ENCODE measurements around the gene LPCAT3. TPM values are rescaled to one million over a fixed set of nuclear protein-coding genes. Genes with fewer than 3 reads are reported as not detected.

LPCAT3 gene
- total RNA-seq, 1 donor from 2014 or later: 21.3 TPM

DNA sequence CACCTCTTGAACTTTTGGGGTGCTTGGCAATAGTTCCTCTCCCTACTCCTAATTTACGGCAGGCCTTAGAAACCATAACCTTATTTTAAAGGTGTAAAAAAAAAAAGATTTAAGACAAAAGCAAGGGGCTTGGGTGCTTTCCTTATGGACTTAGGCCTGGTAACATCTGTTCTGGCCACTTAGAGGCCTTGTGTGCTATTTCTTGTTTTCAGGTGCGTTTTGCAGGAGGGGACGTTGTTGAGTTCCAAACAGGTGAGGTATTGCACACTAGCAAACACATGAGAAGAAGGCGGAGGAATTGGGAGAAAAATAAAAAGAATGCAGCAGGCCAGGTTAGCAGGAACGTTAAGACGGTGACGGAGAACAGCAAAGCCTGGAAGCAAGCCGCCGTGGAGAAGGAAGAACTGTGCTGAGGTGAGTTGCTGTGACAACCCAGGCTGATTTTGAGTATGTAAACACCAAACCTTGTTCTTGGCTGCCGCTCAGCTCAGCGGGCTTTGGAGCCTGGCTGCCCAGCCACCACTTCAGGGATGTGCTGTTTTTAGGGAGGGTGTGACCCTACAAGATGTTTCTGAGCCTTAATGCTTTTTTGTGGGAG, 30.2 kb downstream of the LPCAT3 start:
- intact Hi-C loops (cut with micrococcal nuclease): no loop called here
- ATAC-seq (ENCODE audit: low read depth) (no peak), DNase-seq (no peak)
- ChIA-PET POLR2A (interaction anchor here (1.0 kb wide), 1 partner anchor 50 kb away, joined by 4 read pairs; no protein-coding TSS in a partner anchor), CTCF (no interaction called here)
- Mint-ChIP-seq H3K27ac (no peak overlapping the region), H3K9me3 (no peaks in the 10 kb centered on the region), H3K4me3 (no peak overlapping the region), H3K36me3 (ENCODE audit: low read depth) (peaks cover 34% of the 10 kb centered on the region), H3K4me1 (no peaks in the 10 kb centered on the region), H3K27me3 (no peaks in the 10 kb centered on the region)
- TF ChIP-seq, protein P1, sequence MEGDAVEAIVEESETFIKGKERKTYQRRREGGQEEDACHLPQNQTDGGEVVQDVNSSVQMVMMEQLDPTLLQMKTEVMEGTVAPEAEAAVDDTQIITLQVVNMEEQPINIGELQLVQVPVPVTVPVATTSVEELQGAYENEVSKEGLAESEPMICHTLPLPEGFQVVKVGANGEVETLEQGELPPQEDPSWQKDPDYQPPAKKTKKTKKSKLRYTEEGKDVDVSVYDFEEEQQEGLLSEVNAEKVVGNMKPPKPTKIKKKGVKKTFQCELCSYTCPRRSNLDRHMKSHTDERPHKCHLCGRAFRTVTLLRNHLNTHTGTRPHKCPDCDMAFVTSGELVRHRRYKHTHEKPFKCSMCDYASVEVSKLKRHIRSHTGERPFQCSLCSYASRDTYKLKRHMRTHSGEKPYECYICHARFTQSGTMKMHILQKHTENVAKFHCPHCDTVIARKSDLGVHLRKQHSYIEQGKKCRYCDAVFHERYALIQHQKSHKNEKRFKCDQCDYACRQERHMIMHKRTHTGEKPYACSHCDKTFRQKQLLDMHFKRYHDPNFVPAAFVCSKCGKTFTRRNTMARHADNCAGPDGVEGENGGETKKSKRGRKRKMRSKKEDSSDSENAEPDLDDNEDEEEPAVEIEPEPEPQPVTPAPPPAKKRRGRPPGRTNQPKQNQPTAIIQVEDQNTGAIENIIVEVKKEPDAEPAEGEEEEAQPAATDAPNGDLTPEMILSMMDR (IDR thresholded peaks at IDR 0.05): no peak

- no peaks in the 10 kb centered on the region for H3K27me3 Mint-ChIP-seq
- ChIA-PET POLR2A (interaction anchor here (0.7 kb wide), 1 partner anchor 18 kb away, joined by 3 read pairs; no protein-coding TSS in a partner anchor), CTCF (interaction anchor here (0.7 kb wide), 1 partner anchor 113 kb away, joined by 3 read pairs; no protein-coding TSS in a partner anchor)
- H3K4me1 Mint-ChIP-seq: no peaks in the 10 kb centered on the region
- H3K4me3 Mint-ChIP-seq: no peak overlapping the region
- intact Hi-C loops (cut with micrococcal nuclease): no loop called here
- TF ChIP-seq, protein P1 (IDR thresholded peaks at IDR 0.05): no peak
- H3K9me3 Mint-ChIP-seq: no peaks in the 10 kb centered on the region
- no peak for DNase-seq
- H3K27ac Mint-ChIP-seq: no peak overlapping the region
- ATAC-seq (ENCODE audit: low read depth): no peak
- peaks cover 58% of the 10 kb centered on the region for H3K36me3 Mint-ChIP-seq (ENCODE audit: low read depth)
Measured at GRCh38 chr12:6982532-6982931, 35.7 kb downstream of the LPCAT3 start.

DNA sequence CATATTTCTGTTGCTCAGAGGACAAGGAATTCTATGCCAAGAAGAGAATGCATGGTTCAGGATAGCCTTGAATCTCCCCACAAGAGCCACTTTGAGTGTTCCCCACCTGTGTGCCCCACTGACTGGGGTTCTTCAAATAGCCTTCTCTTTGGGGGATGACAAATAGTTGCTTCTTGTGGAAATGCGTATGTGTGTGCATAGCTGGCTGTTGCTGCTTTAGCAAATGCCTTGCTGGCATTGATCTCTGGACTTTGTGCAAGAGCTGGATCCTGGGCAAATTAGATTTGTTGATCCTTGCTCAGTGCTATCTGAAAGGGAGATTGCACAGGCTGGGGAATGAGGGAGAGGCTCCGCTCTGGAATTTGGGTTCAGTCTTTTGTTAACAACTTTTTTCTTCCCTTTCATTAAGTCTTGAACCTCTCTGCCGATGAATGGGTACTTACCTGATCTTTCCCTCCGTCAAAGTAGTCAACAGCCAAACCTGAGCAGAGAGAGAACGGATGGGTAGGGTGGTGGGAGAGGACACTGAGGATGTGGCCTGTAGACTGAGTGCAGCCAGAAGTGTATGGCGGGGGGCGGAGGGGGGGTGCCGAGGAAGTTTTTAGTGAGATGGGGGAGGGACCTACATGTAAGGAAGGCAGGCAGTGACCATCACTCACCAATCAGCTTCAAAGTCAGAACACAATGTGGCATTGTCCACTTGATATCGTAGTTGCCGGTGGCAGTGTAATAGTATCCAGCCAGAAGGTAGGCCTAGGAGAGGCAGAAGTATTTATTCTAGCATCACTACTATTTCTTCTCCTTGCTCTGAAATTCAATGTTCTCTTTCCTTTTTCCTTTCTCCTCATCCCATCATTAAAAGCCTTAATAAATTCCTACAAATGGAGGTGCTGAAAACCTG, 36.9 kb downstream of the LPCAT3 start:
- TF ChIP-seq, protein P1 (IDR thresholded peaks at IDR 0.05): no peak
- no peak overlapping the region for H3K27ac Mint-ChIP-seq
- no peak overlapping the region for H3K4me3 Mint-ChIP-seq
- CTCF ChIA-PET: no interaction called here
- H3K27me3 Mint-ChIP-seq: no peaks in the 10 kb centered on the region
- no peak for ATAC-seq (ENCODE audit: low read depth)
- H3K4me1 Mint-ChIP-seq: no peaks in the 10 kb centered on the region
- H3K36me3 Mint-ChIP-seq (ENCODE audit: low read depth): peaks cover 64% of the 10 kb centered on the region
- H3K9me3 Mint-ChIP-seq: no peaks in the 10 kb centered on the region
- POLR2A ChIA-PET: no interaction called here
- no peak for DNase-seq
- intact Hi-C loops (cut with micrococcal nuclease): no loop called here

DNA sequence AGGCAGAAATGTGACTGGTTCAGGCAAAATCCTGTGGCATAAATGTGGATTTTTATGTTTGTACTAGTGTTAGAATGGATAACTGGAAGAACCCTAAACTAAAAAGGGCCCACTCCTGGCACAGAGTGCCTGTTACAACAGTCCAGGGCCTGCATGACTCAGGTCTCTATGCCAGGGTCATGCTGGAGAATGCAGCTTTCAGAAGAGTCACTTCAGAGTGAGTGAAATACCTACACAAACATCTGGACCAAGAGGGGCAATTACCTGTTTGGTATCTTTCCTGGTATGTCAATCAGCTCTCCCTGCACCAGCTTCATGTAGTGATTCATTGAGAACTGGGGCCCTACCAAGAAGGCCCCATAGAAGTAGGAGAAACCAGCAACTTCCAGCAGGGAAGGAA, 37.5 kb downstream of the LPCAT3 start:
- ATAC-seq (ENCODE audit: low read depth): no peak
- intact Hi-C loops (cut with micrococcal nuclease): no loop called here
- no peaks in the 10 kb centered on the region for H3K4me1 Mint-ChIP-seq
- ChIA-PET CTCF (no interaction called here), POLR2A (no interaction called here)
- peaks cover 69% of the 10 kb centered on the region for H3K36me3 Mint-ChIP-seq (ENCODE audit: low read depth)
- no peaks in the 10 kb centered on the region for H3K9me3 Mint-ChIP-seq
- H3K4me3 Mint-ChIP-seq: no peak overlapping the region
- H3K27ac Mint-ChIP-seq: no peak overlapping the region
- TF ChIP-seq, protein P1 (IDR thresholded peaks at IDR 0.05): no peak
- no peak for DNase-seq
- no peaks in the 10 kb centered on the region for H3K27me3 Mint-ChIP-seq

DNA sequence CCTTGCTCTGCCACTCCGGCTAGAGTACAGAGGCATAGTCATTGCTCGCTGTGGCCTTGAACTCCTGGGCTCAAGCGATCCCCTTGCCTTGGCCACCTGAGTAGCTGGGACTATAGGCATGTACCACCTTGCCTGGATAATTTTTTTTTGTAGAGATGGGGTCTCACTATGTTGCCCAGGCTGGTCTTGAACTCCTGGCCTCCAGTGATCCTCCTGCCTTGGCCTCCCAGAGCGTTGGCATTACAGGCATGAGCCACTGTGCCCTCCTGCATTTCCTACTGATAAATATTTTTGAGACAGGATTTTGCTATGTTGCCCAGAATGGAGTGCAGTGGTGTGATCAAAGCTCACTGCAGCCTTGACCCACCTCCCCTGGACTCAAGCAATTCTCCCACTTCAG, 38.2 kb downstream of the LPCAT3 start:
- ChIA-PET CTCF (no interaction called here), POLR2A (no interaction called here)
- no peaks in the 10 kb centered on the region for H3K27me3 Mint-ChIP-seq

More for the DNA sequence above, 38.2 kb downstream of the LPCAT3 start:
- Mint-ChIP-seq H3K27ac (no peak overlapping the region), H3K4me1 (no peaks in the 10 kb centered on the region), H3K4me3 (no peak overlapping the region), H3K9me3 (no peaks in the 10 kb centered on the region), H3K36me3 (ENCODE audit: low read depth) (peaks cover 75% of the 10 kb centered on the region)
- intact Hi-C loops (cut with micrococcal nuclease): no loop called here
- no peak for DNase-seq
- no peak for ATAC-seq (ENCODE audit: low read depth)
- TF ChIP-seq, protein P1 (IDR thresholded peaks at IDR 0.05): no peak
